GM12875 (cell line): Measurements from ENCODE around the gene AP4E1.
"Not testable (repeated sequence)": the region's sequence is repeated elsewhere in the genome, so short reads cannot be mapped to it uniquely, and the experiment has no call there.

Experiments
- H3K4me3 ChIP-seq: one replicate; pipeline ENCODE4 v1.5.1; 2011; ENCODE audit warnings: low read depth, low read length, control low read depth
- TF ChIP-seq, protein P1 (sequence below): IDR thresholded peaks from 2 replicates; pipeline ENCODE4 v1.5.1; 2011; ENCODE audit warnings: low read depth, mild to moderate bottlenecking, control low read depth, inconsistent platforms, low read length, moderate library complexity, borderline replicate concordance; ENCODE audit not compliant: insufficient read depth

Gene AP4E1

DNA sequence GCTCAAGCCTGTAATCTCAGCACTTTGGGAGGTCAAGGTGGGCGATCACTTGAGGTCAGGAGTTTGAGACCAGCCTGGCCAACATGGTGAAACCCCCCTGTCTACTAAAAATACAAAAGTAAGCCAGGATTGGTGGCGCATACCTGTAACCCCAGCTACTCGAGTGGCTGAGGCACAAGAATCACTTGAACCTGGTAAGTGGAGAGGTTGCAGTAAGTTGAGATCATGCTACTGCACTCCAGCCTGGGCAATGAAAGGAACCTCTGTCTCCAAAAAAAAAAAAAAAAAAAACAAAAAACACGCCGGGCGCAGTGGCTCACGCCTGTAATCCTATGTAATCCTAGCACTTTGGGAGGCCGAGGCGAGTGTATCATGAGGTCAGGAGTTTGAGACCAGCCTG lies 18.9 kb upstream of the AP4E1 start:
- TF ChIP-seq, protein P1, sequence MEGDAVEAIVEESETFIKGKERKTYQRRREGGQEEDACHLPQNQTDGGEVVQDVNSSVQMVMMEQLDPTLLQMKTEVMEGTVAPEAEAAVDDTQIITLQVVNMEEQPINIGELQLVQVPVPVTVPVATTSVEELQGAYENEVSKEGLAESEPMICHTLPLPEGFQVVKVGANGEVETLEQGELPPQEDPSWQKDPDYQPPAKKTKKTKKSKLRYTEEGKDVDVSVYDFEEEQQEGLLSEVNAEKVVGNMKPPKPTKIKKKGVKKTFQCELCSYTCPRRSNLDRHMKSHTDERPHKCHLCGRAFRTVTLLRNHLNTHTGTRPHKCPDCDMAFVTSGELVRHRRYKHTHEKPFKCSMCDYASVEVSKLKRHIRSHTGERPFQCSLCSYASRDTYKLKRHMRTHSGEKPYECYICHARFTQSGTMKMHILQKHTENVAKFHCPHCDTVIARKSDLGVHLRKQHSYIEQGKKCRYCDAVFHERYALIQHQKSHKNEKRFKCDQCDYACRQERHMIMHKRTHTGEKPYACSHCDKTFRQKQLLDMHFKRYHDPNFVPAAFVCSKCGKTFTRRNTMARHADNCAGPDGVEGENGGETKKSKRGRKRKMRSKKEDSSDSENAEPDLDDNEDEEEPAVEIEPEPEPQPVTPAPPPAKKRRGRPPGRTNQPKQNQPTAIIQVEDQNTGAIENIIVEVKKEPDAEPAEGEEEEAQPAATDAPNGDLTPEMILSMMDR = no peak
- no peak overlapping the region for H3K4me3 ChIP-seq

DNA sequence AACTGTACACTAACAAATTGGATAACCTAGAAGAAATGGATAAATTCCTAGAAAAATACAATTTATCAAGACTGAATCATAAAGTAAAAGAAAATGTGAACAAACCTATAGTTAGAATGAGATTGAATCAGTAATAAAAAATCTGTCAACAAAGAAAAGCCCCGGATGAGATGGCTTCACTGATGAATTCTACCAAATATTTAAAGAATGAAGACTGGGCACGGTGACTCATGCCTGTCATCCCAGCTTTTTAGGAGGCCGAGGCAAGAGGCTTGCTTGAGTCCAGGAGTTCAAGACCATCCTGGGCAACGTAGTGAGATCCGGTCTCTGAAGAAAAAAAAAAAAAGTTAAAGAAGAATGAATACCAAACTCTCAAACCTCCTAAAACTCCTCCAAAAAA lies 17.7 kb upstream of the AP4E1 start:
- no peak overlapping the region for H3K4me3 ChIP-seq
- TF ChIP-seq, protein P1 = no peak

DNA sequence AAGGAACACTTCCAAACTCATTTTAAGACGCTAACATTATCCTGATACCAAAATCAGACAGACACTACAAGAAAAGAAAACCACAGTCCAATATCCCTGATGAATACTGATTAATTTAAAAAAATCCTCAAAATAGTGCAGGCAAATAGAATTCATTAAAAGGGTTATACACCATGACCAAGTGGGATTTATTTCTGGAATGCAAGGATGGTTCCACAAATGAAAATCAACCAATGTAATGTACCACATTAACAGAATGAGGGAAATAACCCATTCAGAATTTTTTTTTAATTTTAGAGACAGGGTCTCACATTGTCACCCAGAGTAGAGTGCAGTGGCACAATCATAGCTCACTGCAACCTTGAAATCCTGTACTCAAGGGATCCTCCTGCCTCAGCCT lies 17.3 kb upstream of the AP4E1 start:
- no peak overlapping the region for H3K4me3 ChIP-seq
- TF ChIP-seq, protein P1 = no peak

DNA sequence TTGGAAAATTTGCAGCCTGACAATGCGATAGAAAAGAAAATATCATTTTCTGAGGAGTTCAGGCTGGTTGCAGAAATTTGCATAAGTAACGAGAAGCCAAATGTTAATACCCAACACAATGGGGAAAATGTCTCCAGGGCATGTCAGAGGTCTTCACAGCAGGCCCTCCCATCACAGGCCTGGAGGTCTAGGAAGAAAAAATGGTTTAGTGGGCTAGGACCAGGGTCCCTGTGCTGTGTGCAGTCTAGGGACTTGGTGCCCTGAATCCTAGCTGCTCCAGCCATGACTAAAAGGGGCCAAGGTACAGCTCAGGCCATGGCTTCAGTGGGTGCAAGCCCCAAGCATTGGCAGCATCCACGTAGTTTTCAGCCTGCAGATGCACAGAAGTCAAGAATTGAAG lies 14.5 kb upstream of the AP4E1 start:
- no peak overlapping the region for H3K4me3 ChIP-seq
- TF ChIP-seq, protein P1 = no peak

GRCh38 chr15:50901390-50901789 lies 7.1 kb upstream of the AP4E1 start:
- not testable (repeated sequence) for H3K4me3 ChIP-seq

GRCh38 chr15:50904211-50904610 lies 4.3 kb upstream of the AP4E1 start:
- no peak overlapping the region for H3K4me3 ChIP-seq
- TF ChIP-seq, protein P1 = no peak

GRCh38 chr15:50905055-50905454 lies 3.4 kb upstream of the AP4E1 start:
- TF ChIP-seq, protein P1 = no peak
- no peak overlapping the region for H3K4me3 ChIP-seq
